NCI-H1436 treated with DMSO at 0.1 percent for 48 hours (cell line): Measurements from ENCODE around the gene RPS6KA2.
"Not testable (repeated sequence)": the region's sequence is repeated elsewhere in the genome, so short reads cannot be mapped to it uniquely, and the experiment has no call there.

ENCODE experiments used
- DNase-seq: peaks from one replicate; lab custom pipeline; 2025; lab: John Stamatoyannopoulos, UW

Gene RPS6KA2

DNA sequence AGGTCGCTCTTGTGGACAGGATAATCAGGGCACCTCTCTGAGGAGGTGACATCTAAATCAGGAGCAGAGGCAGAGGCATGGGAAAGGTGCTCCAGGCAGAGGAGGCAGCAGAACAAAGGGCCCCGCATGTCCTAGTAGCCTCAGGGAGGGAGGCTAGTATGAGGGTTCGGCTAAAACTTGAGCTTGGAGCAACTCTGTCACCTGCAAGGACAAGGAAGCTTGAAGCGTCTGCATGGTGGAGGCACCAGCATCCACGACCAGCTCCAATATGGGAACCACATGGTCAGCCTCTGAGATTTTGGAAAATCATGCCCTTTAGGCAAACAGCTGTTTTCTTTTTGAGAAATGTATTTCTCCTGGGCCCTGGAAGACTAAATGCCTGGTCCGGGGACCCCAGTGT lies 231.3 kb downstream of the RPS6KA2 start:
- no peak for DNase-seq

DNA sequence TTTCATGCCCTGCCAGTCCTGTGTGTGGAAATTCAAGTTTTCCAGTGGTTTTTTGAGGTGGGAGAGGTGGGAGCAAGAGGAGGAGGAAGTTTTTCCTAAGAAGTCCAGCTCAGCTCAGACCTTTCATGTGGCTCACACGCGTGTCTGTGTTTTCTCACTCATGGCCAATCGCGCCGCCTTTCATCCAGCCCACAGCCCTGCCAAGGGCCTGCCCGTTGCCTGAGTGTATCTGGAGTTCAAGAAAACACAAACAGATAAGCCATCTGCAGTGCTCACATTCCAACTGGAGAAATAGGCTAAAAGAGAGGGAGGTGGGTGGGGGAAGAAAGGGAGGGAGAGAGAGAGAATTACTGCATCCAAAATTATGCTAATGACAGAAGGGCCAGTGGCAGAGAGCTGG lies 231.7 kb downstream of the RPS6KA2 start:
- no peak for DNase-seq

DNA sequence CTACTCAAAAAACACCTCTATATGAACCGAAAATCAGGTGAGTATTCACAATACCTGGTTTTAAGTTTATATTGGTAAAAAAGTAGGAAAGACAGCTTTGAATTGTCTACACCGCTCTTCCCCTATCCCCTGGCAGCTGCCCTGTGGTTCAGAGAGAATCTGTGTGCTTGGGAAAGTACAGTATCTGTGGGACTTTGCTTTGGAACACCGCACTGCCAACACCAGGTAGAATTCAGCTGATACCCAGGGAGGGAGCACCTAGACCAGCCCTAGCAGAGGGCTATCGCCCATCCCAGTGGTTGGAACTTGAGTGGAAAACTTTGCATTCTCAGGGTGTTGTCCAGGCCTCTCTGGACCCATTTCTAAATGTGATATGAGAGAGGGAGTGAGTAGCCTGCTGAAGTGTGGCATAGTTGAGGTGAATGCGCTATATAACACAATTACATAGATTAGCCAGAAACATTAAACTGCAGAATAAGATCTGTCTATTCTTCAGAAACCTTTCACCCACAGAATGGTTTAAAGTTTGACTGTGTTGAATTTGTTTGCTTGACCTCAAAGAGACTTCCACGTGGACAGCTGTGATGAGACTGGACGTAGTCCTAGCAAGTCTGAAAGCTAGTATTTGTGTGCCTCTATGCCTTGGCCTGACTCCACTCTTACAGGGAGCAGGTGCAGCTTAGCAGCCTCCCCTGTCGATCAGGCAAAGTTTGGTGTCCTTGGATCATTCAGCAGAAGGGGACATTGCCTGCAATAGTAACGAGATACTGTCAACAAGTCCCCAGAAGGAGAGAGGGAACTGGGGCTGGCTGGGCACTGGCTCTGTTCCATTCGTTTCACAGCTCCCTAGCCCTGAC lies 232.8 kb downstream of the RPS6KA2 start:
- DNase-seq = no peak

DNA sequence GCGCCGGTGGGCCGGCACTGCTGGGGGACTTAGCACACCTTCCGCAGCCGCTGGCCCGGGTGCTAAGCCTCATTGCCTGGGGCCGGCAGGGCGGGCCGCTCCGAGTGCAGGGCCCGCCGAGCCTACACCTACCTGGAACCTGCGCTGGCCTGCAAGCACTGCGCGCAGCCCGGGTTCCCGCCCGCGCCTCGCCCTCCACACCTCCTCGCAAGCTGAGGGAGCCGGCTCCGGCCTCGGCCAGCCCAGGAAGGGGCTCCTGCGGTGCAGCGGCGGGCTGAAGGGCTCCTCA lies 233.6 kb downstream of the RPS6KA2 start:
- DNase-seq = no peak

DNA sequence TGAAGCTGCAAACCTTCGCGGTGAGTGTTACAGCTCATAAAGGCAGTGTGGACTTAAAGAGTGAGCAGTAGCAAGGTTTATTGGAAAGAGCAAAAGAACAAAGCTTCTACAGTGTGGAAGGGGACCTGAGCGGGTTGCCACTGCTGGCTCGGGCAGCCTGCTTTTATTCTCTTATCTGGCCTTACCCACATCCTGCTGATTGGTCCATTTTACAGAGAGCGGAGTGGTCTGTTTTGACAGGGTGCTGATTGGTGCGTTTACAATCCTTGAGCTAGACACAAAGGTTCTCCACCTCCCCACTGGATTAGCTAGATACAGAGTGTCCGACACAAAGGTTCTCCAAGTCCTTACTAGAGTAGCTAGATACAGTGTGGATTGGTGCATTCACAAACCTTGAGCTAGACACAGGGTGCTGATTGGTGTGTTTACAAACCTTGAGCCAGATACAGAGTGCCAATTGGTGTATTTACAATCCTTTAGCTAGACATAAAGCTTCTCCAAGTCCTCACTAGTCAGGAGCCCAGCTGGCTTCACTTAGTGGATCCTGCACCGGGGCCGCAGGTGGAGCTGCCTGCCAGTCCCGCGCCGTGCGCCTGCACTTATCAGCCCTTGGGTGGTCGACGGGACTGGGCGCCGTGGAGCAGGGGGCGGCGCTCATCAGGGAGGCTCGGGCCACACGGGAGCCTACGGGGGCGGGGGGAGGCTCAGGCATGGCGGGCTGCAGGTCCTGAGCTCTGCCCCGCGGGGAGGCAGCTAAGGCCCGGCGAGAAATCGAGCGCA lies 234.1 kb downstream of the RPS6KA2 start:
- not testable (repeated sequence) for DNase-seq

DNA sequence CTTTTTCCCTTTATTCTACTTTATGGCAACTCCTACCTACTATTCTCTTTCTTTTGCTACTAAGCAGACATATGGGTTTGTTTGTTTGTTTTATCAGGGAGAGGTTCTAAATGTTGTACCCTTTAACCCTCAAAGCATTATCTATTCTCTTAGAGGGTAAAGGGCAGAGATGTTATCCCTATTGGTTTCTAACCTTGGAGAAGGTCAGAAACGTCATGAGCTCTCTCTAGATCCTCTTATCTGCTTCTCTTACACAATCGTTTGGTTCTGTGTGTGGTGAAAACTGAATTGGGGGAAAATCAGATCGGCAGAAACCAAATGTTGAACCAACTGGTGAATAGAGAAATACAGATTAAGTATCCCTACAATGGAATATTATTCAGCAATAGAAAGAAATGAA lies 237.9 kb downstream of the RPS6KA2 start:
- no peak for DNase-seq

DNA sequence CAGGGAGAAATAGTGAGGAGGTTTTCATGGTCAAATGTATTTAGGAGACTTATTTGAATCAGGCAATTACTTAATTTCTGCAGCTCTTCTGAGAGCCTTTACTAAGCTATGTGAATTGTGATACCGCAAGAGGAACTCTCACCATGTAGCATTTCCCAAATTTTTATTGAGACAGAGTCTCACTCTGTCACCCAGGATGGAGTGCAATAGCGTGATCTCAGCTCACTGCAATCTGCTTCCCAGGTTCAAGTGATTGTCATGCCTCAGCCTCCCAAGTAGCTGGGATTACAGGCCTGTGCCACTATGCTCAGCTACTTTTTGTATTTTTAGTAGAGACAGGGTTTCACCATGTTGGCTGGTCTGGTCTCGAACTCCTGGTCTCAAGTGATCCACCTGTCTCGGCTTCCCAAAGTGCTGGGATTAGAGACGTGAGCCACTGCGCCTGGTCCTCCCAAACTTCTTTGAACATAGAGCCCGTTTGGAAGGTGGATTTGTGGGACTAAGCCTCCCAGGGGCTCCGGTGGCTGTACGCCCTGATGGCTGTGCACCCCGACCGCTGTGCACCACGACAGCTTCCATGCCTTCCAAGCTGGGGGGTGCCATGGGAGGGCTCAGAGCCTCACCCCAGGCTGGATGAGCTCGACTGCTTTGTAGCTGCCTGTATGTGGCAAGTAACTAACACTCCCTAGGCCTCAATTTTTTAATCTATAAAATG lies 238.6 kb downstream of the RPS6KA2 start:
- no peak for DNase-seq

DNA sequence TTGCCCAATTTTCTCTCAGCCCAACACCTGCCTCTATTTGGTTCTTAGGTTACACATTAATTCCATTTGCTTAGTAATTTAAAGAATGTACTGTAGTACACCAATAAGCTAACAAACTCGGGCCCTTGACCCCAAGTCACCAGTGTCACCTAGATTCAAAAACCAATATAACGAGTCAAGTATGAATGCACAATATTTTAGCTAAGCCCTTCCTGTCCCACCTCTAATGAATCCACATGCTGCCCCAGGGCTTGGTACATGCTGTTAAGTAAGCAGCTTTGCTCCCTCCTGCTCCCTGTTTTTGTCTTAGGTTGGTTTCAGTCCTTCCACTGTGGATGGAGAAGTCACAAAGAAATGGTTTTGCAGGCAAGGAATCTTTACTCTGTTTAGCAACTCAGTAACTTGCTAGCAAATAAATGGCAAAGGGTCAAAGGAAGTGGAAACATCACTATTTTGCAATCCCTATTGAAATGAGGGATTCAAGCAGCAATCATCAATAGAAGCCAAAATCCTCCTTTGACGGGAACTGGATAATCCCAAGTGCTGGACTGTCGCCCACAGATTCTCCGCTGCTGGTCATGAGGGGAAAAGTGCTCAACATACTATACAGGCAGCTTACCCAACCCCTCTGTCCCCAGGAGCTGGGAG lies 239.3 kb downstream of the RPS6KA2 start:
- no peak for DNase-seq

DNA sequence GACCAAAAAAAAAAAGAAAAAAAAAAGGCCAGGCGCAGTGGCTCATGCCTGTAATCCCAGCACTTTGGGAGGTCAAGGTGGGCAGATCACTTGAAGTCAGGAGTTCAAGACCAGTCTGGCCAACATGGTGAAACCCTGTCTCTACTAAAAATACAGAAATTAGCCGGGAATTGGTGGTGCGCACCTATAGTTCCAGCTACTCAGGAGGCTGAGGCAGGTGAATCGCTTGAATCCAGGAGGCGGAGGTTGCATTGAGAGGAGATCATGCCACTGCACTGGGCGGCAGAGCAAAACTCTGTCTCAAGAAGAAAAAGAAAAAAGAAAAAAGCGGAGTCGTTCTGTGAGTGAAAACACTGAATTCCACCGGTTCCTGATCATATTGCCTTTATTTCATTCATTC lies 240.0 kb downstream of the RPS6KA2 start:
- not testable (repeated sequence) for DNase-seq

DNA sequence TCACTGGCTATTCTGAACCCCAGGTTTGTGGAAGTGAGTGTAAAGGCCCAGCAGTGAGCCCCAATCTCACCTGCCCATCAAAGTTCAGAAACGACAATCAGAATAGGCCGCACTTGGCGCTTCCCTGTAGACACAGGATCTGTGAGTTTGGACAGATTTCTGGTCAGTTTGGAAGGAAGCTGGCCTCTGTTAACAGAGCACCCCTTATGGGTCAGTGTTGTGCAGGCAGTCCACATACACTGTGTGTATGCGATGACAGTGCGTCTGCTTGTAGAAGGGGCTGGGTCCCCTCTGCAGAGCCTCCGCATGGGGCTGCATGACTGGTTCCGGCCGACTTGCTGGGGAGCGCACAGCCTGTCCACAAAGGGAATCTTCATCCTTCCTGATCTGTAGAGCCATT lies 240.9 kb downstream of the RPS6KA2 start:
- no peak for DNase-seq

DNA sequence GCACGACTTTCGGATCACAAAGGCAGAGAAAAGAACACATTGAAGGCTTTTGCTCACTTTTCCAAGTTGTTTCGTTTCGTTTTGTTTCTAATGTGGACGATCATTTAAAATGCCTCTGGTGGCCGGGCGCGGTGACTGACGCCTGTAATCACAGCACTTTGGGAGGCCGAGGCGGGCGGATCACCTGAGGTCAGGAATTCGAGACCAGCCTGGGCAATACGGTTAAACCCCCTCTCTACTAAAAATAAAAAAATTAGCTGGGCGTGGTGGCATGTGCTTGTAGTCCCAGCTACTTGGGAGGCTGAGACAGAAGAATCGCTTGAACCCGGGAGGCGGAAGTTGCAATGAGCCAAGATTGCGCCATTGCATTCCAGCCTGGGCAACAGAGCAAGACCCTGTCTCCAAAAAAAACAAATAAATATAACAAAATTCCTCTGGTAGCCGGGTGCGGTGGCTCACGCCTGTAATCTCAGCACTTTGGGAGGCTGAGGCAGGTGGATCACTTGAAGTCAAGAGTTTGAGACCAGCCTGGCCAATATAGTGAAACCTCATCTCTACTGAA lies 243.2 kb downstream of the RPS6KA2 start:
- not testable (repeated sequence) for DNase-seq

DNA sequence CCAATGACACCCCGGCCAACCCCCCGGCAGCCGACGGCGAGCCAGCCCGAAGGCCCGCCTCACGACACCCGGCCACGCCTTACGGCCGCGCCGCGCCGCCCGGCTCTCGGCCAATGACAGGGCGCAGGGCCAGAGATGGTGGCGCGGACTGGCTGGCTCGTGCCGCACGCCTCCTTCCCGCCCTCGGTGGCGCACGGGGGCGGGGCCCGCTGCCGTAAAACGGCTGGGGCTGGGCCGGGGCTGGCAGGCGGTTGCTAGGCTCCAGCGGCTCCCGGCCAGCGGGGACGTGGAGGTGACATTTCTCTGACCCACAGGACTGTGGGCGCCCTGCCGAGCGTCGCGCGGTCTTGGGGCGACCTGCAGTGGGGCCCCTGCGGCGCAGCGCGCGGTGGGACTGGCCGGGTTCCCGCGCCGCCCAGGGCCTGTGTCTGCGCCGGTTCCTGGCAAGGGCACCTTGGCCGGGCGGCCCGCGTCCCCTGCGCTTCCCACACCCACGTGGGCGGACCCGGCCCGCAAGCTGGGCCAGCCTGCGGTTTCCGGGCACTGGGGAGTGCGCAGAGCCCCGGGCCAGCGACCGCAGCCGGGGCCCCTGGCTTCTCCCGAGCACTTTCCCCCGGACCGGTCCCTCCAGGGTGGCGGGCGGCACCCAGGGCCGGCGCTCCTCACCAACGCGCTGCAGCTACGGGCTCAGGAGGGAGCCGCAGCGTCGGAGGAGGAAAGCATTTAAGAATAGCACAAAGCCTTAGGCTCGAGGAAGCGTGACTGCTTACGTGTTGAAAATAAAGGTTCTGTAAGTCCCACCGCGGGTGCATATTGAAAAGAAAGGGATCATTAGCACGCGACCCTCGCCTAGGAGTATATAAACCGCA lies 243.9 kb downstream of the RPS6KA2 start, which contains the start of gene MPC1:
Gene MPC1, minus strand, starts transcription at position 8 of the 869 bp plus-strand sequence. CDS start 64 bp downstream, outside the sequence.
- DNase-seq = peak; percentile 54

DNA sequence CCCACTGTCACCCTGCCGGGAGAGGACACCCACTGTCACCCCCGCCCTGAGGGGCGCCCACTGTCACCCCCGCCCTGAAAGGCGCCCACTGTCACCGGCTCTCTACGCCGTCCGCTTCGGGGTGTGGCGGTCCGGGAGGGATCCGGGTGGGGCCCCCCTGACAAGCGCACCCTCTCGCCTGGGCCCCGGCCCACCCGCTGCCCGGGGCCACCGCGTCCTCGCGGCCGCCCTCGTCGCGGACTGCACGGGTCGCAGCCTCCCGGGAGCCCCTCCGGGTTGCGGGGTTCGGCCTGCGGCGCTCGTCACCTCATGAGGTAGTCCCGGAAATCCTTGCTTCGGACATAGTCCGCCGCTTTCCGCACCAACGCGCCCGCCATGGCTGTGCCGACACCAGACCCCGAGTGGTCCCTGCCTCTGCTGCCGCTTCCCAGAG lies 244.5 kb downstream of the RPS6KA2 start:
- DNase-seq = no peak

DNA sequence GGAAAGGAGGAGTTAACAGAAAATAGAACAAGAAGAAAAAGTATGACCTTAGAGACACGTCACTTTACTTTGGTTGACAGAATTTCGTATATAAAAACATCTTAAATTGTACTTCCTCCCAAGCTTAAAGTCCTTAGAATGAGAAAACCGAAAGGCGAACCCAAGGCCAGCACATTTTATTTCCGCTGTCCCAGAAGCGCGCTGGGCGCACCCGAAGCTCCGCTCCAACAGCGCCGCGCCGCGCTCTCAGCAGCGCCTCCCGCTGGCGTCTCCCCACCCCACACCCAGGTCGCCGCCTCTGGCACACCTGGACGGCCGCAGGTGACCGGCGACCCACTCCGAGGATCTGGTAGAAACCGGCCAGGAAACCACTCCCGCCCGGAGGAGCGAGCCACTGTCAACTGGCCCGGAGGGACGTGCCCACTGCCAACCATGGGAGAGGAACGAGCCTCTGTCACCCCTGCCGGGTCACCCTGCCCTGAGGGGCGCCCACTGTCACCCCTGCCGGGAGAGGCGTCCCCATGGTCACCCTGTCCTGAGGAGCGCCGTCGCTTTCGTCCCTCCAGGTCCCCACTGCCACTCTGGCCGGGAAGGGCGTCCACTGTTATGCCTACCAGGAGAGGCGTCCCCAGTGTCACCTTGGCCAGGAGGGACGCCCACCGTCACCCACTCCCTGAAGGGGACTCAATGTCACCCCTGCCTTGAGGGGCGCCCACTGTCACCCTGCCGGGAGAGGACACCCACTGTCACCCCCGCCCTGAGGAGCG lies 245.1 kb downstream of the RPS6KA2 start:
- DNase-seq = no peak

DNA sequence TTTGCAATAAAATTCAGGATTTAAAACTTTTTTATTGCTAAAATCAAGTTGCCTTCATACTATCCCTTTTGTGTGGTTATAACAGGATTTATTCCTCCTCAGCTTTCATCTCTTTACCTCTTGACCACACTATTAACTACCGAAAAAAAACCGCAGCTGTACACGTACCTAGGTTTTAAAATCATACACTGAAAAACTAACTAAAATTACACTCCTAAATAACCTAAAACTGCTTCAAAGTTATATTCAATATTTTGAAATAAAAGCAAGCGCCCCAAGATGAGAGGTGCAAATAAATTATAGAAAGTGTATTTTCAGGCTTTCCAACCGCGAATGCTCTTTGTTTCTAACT lies 245.7 kb downstream of the RPS6KA2 start:
- no peak for DNase-seq

DNA sequence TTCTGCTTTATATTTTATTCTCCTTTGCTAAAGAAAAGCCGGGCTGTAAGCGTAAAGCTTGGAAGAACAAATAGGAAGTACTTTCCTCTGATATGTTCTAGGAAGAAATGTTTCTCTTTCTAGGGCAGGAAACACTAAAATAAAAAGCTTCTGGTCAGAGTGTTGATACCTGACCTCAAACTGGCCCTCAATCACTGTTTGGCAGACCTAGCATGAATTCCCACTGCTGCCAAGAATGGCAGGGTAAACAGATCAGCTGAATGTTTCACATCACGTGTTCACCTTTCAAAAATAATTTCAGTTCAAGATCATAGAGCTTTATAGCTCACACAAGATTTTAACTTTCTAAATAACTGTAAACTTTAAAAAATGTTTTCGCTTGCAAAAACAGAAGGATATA lies 247.3 kb downstream of the RPS6KA2 start:
- DNase-seq = no peak

DNA sequence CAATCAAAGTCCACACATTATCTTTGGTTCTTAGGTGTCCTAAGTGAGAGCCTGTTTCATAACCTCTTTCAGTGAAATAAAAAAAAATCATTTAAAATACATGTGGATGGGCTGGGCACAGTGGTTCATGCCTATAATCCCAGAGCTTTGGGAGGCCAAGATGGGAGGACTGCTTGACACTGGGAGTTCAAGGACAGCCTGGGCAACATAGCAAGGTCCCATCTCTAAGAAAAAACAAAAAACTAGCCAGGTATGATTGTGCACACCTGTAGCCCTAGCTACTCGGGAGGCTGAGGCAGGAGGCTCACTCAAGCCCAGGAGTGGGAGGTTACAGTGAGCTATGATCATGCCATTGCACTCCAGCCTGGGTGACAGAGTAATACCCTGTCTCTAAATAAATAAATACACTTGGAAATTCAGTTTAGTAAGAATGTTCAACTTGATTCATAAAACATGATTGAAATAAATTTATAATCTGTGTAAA lies 247.9 kb downstream of the RPS6KA2 start:
- DNase-seq = no peak

DNA sequence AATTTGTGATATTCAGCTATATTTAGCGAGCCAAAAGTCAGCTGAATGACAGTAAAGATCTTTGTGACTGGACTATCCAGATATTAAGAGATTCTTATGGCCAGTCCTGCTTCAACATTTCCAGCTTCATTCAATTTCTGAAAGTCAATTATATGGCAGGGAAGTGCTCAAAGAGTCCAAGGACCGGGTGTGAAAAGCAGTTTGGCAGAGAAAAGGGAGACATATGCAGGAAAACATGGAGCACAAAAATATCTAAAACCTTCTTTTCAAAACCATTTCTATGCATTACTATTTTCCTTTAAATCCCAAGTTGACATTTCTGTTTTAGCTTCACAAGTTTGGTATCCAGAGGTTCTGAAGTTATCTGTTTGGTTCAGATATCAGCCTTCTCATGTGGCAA lies 249.3 kb downstream of the RPS6KA2 start:
- DNase-seq = no peak

DNA sequence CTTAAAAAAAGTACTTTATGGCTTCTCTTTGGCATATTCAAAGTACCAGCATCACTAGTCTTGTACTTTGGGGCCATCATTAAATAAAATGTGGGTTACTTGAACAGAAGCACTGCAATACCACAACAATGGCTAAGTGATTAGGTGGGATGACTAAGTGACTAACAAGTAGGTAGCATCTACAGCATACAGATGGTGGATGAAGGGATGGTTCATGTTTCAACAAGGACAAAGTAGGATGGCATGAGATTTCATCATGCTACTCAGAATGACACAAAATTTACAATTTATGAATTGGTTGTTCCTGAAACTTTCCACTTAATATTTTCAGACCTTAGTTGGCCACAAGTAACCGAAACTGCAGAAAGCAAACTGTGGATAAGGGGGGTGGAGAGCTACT lies 252.0 kb downstream of the RPS6KA2 start:
- no peak for DNase-seq

DNA sequence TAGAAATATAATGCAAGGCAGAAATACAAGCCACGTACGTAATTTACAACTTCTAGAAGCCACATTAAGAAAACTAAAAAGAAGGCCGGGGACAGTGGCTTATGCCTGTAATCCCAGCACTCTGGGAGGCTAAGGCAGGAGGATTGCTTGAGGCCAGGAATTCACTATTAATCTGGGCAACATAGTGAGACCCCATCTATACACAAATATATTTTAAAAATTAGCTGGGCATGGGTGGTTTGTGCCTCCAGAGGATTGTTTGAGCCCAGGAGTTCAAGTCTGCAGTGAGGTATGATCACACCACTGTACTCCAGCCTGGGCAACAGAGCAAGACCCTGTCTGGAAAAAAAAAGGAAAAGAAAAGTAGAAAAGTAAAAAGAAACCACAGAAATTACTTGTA lies 256.6 kb downstream of the RPS6KA2 start:
- DNase-seq = no peak
